IMR-90 (cell line): ENCODE measurements around the gene CYP11A1. TPM values are rescaled to one million over a fixed set of nuclear protein-coding genes. Genes with fewer than 3 reads are reported as not detected.

Experiments
- ATAC-seq: fragments of 200-7000 bp; cut with Tn5 transposase; 2 replicates; pipeline ENCODE4 v1.9.1; 2020; ENCODE audit warnings: low read depth, mild to moderate bottlenecking, moderate library complexity
- BruUV-seq: library from RNA; stranded (reverse); fragments of 400-500 nt; replicated peaks from 2 replicates; lab custom pipeline; 2021; lab: Mats Ljungman, UMichigan
- CTCF ChIA-PET: fragments of 300-600 bp; formaldehyde crosslinking; extraction: SDS; loops from one replicate; lab custom pipeline; 2021; ENCODE audit warnings: antibody characterized with exemption; lab: Yijun Ruan, JAX
- POLR2A ChIA-PET: fragments of 300-600 bp; sonication (Branson Sonifier 250); formaldehyde crosslinking; loops from one replicate; lab custom pipeline; 2022; ENCODE audit warnings: antibody characterized with exemption; ENCODE audit not compliant: unreplicated experiment; lab: Charles Lee
- DNase-seq: peaks from one replicate; pipeline ENCODE4 v3.0.0; 2013
- H2AFZ ChIP-seq: replicated peaks from 2 replicates; pipeline ENCODE3; 2013; ENCODE audit warnings: low read length, mild to moderate bottlenecking; ENCODE audit not compliant: poor library complexity
- H2AK5ac ChIP-seq: 2 replicates; pipeline ENCODE4 v1.6.1; 2013; ENCODE audit warnings: low read depth, low read length, inconsistent platforms
- H2AK9ac ChIP-seq: replicated peaks from 2 replicates; pipeline ENCODE3; 2013; ENCODE audit warnings: mild to moderate bottlenecking, low read depth, low read length, moderate library complexity; ENCODE audit not compliant: poor library complexity
- H2BK120ac ChIP-seq: 2 replicates; pipeline ENCODE4 v1.6.1; 2013; ENCODE audit warnings: low read depth, low read length, inconsistent platforms
- H2BK15ac ChIP-seq: 3 replicates; pipeline ENCODE4 v1.6.1; 2013; ENCODE audit warnings: low read depth, low read length, inconsistent platforms
- H2BK20ac ChIP-seq: 2 replicates; pipeline ENCODE4 v1.6.1; 2013; ENCODE audit warnings: low read depth, mild to moderate bottlenecking, inconsistent platforms, low read length, moderate library complexity
- H2BK5ac ChIP-seq: 2 replicates; pipeline ENCODE4 v1.6.1; 2013; ENCODE audit warnings: mild to moderate bottlenecking, low read depth, low read length, inconsistent platforms; ENCODE audit not compliant: poor library complexity, severe bottlenecking
- H3K14ac ChIP-seq: replicated peaks from 2 replicates; pipeline ENCODE4 v1.6.1; 2013; ENCODE audit warnings: low read depth, low read length, inconsistent platforms
- H3K18ac ChIP-seq: 2 replicates; pipeline ENCODE4 v1.6.1; 2013; ENCODE audit warnings: low read depth, low read length, control low read depth
- H3K23ac ChIP-seq: 2 replicates; pipeline ENCODE4 v1.6.1; 2013; ENCODE audit warnings: low read depth, low read length, inconsistent platforms
- H3K27ac ChIP-seq: 2 replicates; pipeline ENCODE4 v1.5.1; 2013; ENCODE audit warnings: mild to moderate bottlenecking, control low read depth, low read length; ENCODE audit not compliant: insufficient read depth
- H3K27me3 ChIP-seq: 2 replicates; pipeline ENCODE4 v1.6.1; 2013; ENCODE audit warnings: low read length; ENCODE audit not compliant: control insufficient read depth, insufficient read depth
- H3K36me3 ChIP-seq: 2 replicates; pipeline ENCODE4 v1.6.1; 2013; ENCODE audit warnings: low read length, mixed read lengths; ENCODE audit not compliant: control insufficient read depth, insufficient read depth
- H3K4ac ChIP-seq: 2 replicates; pipeline ENCODE4 v1.6.1; 2013; ENCODE audit warnings: low read depth, low read length, inconsistent platforms
- H3K4me1 ChIP-seq: 2 replicates; pipeline ENCODE4 v1.6.1; 2013; ENCODE audit warnings: low read length, mixed read lengths; ENCODE audit not compliant: control insufficient read depth, insufficient read depth
- H3K4me2 ChIP-seq: 2 replicates; pipeline ENCODE4 v1.6.1; 2013; ENCODE audit warnings: low read depth, mild to moderate bottlenecking, control low read depth, low read length, moderate library complexity
- H3K4me3 ChIP-seq: 2 replicates; pipeline ENCODE4 v1.5.1; 2013; ENCODE audit warnings: low read depth, mild to moderate bottlenecking, control low read depth, low read length, moderate library complexity; ENCODE audit not compliant: insufficient read depth
- H3K56ac ChIP-seq: 2 replicates; pipeline ENCODE4 v1.6.1; 2013; ENCODE audit warnings: low read length, inconsistent platforms; ENCODE audit not compliant: insufficient read depth; ENCODE audit errors: extremely low read depth
- H3K79me1 ChIP-seq, 2 experiments: 2 replicates each; pipeline ENCODE4 v1.6.1; 2013; ENCODE audit warnings: low read length in 2 of 2, inconsistent platforms in 1 of 2, low read depth in 1 of 2
- H3K9ac ChIP-seq: 2 replicates; pipeline ENCODE4 v1.6.1; 2013; ENCODE audit warnings: low read depth, low read length, control low read depth
- H3K9me1 ChIP-seq: 2 replicates; pipeline ENCODE4 v1.6.1; 2013; ENCODE audit warnings: low read length, inconsistent platforms; ENCODE audit not compliant: insufficient read depth
- H3K9me3 ChIP-seq: 2 replicates; pipeline ENCODE4 v1.6.1; 2013; ENCODE audit warnings: low read length; ENCODE audit not compliant: control insufficient read depth, insufficient read depth
- H4K20me1 ChIP-seq: 2 replicates; pipeline ENCODE4 v1.6.1; 2013; ENCODE audit warnings: low read length, inconsistent platforms; ENCODE audit not compliant: insufficient read depth
- H4K5ac ChIP-seq: 2 replicates; pipeline ENCODE4 v1.6.1; 2013; ENCODE audit warnings: mild to moderate bottlenecking, low read depth, low read length, control low read depth
- H4K8ac ChIP-seq, 2 experiments: 2 replicates each; pipeline ENCODE4 v1.6.1; 2013; ENCODE audit warnings: low read depth in 2 of 2, low read length in 2 of 2, control low read depth in 1 of 2, inconsistent platforms in 1 of 2
- H4K91ac ChIP-seq: 2 replicates; pipeline ENCODE4 v1.6.1; 2013; ENCODE audit warnings: low read depth, low read length, inconsistent platforms; ENCODE audit not compliant: insufficient read depth
- BHLHE40 ChIP-seq: fragments of 150-350 bp; IDR thresholded peaks from 2 replicates; pipeline ENCODE4 v1.6.1; 2016; ENCODE audit warnings: mild to moderate bottlenecking, low read depth, low read length
- CEBPB ChIP-seq: IDR thresholded peaks from 2 replicates; pipeline ENCODE4 v1.6.1; 2012; ENCODE audit warnings: low read depth, low read length, improper control_type of control experiment
- CHD1 ChIP-seq: IDR thresholded peaks from 2 replicates; pipeline ENCODE4 v1.6.1; 2012; ENCODE audit warnings: low read depth, low read length, improper control_type of control experiment
- FOS ChIP-seq: fragments of 150-350 bp; IDR thresholded peaks from 2 replicates; pipeline ENCODE4 v1.6.1; 2016; ENCODE audit warnings: low read depth, low read length
- MAFK ChIP-seq: IDR thresholded peaks from 2 replicates; pipeline ENCODE4 v1.6.1; 2012; ENCODE audit warnings: low read depth, low read length, improper control_type of control experiment
- MAZ ChIP-seq: IDR thresholded peaks from 2 replicates; pipeline ENCODE4 v1.6.1; 2012; ENCODE audit warnings: low read depth, mild to moderate bottlenecking, low read length, improper control_type of control experiment, moderate library complexity, borderline replicate concordance
- MXI1 ChIP-seq: IDR thresholded peaks from 2 replicates; pipeline ENCODE4 v1.6.1; 2012; ENCODE audit warnings: low read depth, mild to moderate bottlenecking, low read length, moderate library complexity, borderline replicate concordance
- NFE2L2 ChIP-seq: fragments of 150-350 bp; IDR thresholded peaks from 2 replicates; pipeline ENCODE4 v1.6.1; 2016; ENCODE audit warnings: low read depth, mild to moderate bottlenecking, low read length
- POLR2A ChIP-seq: IDR thresholded peaks from 2 replicates; pipeline ENCODE4 v1.6.1; 2012; ENCODE audit warnings: mild to moderate bottlenecking, low read depth, low read length
- RAD21 ChIP-seq: IDR thresholded peaks from 2 replicates; pipeline ENCODE4 v1.6.1; 2012; ENCODE audit warnings: low read length, improper control_type of control experiment
- RCOR1 ChIP-seq: IDR thresholded peaks from 2 replicates; pipeline ENCODE4 v1.6.1; 2012; ENCODE audit warnings: mild to moderate bottlenecking, low read length, improper control_type of control experiment; ENCODE audit not compliant: insufficient replicate concordance
- RFX5 ChIP-seq: IDR thresholded peaks from 2 replicates; pipeline ENCODE4 v1.8.0; 2012; ENCODE audit warnings: low read depth, mild to moderate bottlenecking, low read length, moderate library complexity
- SMC3 ChIP-seq: fragments of 150-350 bp; IDR thresholded peaks from 2 replicates; pipeline ENCODE4 v1.6.1; 2016; ENCODE audit warnings: low read depth, mild to moderate bottlenecking, antibody characterized with exemption, low read length, moderate library complexity
- WGBS, 2 experiments: methylation state at CpG; one replicate each; pipeline versions ENCODE4 v1.1.5 to v1.1.7; 2013; ENCODE audit warnings: missing lambda C conversion rate in 2 of 2; ENCODE audit not compliant: insufficient read length in 1 of 2; ENCODE audit errors: extremely low coverage in 2 of 2; 5-methylcytosine and 5-hydroxymethylcytosine counted together
- dilution Hi-C: fragments of 300-500 bp; cut with HindIII; formaldehyde crosslinking; loops from one replicate; pipeline ENCODE4 v1.14.3; 2018; ENCODE audit warnings: low sequenced_read_pairs; ENCODE audit not compliant: unreplicated experiment
- in situ Hi-C: fragments of 300-500 bp; cut with MboI; formaldehyde crosslinking; loops from 3 replicates; pipeline ENCODE4 v1.14.3; 2019; ENCODE audit warnings: low sequenced_read_pairs, inconsistent platforms, mixed read lengths
- intact Hi-C: fragments of 100-400 bp; cut with micrococcal nuclease; formaldehyde crosslinking; loops from 2 replicates; pipeline ENCODE4 v1.10.0; 2022
- polyA plus RNA-seq, 3 experiments: library from polyadenylated mRNA; depleted of rRNA; stranded (reverse); fragments of >200 nt; gene quantifications; 2 replicates each; pipeline ENCODE4 v1.2.3, GENCODE V29; 2012; ENCODE audit warnings: low replicate concordance in 1 of 3
- total RNA-seq: library from RNA; depleted of rRNA; stranded (reverse); fragments of >200 nt; gene quantifications from 2 replicates; pipeline ENCODE4 v1.2.3, GENCODE V29; 2012
- TF ChIP-seq, protein P1 (sequence below): conservative IDR thresholded peaks from 2 replicates; pipeline ENCODE4 v1.5.1; 2012; ENCODE audit warnings: mild to moderate bottlenecking, low read depth, low read length, improper control_type of control experiment
- TF ChIP-seq, protein P2 (sequence below): fragments of 150-350 bp; IDR thresholded peaks from 2 replicates; pipeline ENCODE4 v1.6.1; 2016; ENCODE audit warnings: low read depth, mild to moderate bottlenecking, low read length, moderate library complexity, borderline replicate concordance
- TF ChIP-seq, protein P3 (sequence below): fragments of 150-350 bp; IDR thresholded peaks from 2 replicates; pipeline ENCODE4 v1.6.1; 2017; ENCODE audit warnings: mild to moderate bottlenecking, antibody characterized with exemption, low read length, low read depth

Gene CYP11A1
- total and polyA plus RNA-seq, 2 of the 4 experiments (the other 2 are of a cell fraction), result 0.18 to 0.50 TPM

DNA sequence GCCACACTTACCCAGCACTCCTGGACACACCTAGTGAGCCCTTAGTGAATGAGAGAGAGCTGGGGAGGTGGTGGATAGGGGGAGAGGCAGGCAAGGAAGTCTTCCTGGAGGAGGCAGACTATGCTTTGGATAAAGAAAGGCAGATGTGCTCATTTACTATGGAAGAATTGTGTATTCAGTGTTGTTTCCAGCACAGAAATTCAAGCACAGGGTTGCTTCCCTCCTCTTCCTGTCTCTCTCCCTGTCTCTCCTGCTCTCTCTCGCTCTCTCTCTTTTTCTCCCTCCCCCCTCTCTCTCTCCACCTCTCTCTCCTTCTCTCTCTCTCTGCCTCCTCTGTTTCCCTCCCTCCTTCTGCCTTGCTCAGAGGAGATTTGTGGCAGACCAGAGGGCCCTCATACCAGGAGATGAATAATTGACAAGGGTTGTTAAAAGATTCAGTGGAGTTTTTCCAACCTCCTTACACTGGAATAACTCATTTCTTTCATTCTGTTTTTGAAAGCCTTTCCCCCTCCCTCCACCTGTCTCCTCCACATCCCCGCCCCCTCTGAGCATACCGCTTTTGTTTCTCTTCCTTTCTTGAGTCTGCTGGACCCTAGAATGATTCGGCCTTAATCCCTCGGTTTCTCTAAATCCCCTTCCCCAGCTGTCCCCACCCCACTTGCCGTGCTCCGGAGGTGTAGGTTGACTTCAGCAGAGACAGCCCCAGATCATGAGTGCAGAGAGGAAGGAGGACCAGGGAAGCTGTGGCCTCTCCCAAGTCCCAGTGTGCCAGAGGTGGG is 65.7 kb downstream of the CYP11A1 start:
- in situ Hi-C loops (no loop called here), dilution Hi-C loops (no loop called here), intact Hi-C loops (no loop called here)
- H2BK20ac ChIP-seq, result no peak overlapping the region
- DNase-seq (no peak), ATAC-seq (no peak)
- H4K5ac ChIP-seq, result no peak overlapping the region
- no peak overlapping the region for H3K23ac ChIP-seq
- no peak overlapping the region for H3K27ac ChIP-seq
- H2BK120ac ChIP-seq, result no peak overlapping the region
- POLR2A ChIA-PET, result no interaction called here
- H2BK5ac ChIP-seq, result no peak overlapping the region
- H2AK5ac ChIP-seq, result no peak overlapping the region
- no peak overlapping the region for H3K14ac ChIP-seq
- no peaks in the 10 kb centered on the region for H3K4me1 ChIP-seq
- TF ChIP-seq, protein P1, sequence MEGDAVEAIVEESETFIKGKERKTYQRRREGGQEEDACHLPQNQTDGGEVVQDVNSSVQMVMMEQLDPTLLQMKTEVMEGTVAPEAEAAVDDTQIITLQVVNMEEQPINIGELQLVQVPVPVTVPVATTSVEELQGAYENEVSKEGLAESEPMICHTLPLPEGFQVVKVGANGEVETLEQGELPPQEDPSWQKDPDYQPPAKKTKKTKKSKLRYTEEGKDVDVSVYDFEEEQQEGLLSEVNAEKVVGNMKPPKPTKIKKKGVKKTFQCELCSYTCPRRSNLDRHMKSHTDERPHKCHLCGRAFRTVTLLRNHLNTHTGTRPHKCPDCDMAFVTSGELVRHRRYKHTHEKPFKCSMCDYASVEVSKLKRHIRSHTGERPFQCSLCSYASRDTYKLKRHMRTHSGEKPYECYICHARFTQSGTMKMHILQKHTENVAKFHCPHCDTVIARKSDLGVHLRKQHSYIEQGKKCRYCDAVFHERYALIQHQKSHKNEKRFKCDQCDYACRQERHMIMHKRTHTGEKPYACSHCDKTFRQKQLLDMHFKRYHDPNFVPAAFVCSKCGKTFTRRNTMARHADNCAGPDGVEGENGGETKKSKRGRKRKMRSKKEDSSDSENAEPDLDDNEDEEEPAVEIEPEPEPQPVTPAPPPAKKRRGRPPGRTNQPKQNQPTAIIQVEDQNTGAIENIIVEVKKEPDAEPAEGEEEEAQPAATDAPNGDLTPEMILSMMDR, result no peak
- TF ChIP-seq, protein P2, sequence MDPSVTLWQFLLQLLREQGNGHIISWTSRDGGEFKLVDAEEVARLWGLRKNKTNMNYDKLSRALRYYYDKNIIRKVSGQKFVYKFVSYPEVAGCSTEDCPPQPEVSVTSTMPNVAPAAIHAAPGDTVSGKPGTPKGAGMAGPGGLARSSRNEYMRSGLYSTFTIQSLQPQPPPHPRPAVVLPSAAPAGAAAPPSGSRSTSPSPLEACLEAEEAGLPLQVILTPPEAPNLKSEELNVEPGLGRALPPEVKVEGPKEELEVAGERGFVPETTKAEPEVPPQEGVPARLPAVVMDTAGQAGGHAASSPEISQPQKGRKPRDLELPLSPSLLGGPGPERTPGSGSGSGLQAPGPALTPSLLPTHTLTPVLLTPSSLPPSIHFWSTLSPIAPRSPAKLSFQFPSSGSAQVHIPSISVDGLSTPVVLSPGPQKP, result no peak
- TF ChIP-seq CEBPB (no peak), SMC3 (no peak), RCOR1 (no peak), MAFK (no peak), NFE2L2 (no peak), MXI1 (no peak), MAZ (no peak), RAD21 (no peak), FOS (no peak), POLR2A (no peak), RFX5 (no peak), CHD1 (no peak), BHLHE40 (no peak)
- TF ChIP-seq, protein P3, sequence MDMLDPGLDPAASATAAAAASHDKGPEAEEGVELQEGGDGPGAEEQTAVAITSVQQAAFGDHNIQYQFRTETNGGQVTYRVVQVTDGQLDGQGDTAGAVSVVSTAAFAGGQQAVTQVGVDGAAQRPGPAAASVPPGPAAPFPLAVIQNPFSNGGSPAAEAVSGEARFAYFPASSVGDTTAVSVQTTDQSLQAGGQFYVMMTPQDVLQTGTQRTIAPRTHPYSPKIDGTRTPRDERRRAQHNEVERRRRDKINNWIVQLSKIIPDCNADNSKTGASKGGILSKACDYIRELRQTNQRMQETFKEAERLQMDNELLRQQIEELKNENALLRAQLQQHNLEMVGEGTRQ, result no peak
- no peak overlapping the region for H2AK9ac ChIP-seq
- no peak overlapping the region for H3K4ac ChIP-seq
- no peak overlapping the region for H3K18ac ChIP-seq
- no peak overlapping the region for H2BK15ac ChIP-seq
- H3K9ac ChIP-seq, result no peak overlapping the region
- BruUV-seq, result no TSS peak
- no peak overlapping the region for H4K91ac ChIP-seq
- H3K56ac ChIP-seq, result no peak overlapping the region
- H3K27me3 ChIP-seq, result peaks cover 86% of the 10 kb centered on the region
- H3K79me1 ChIP-seq, result no peaks in the 10 kb centered on the region
- no peak overlapping the region for H3K4me2 ChIP-seq
- H4K8ac ChIP-seq, result no peak overlapping the region
- H4K20me1 ChIP-seq, result no peaks in the 10 kb centered on the region; the same call in 1 of the 2 replicates
- WGBS, 2 experiments, result no CpG with 5 or more reads among the region's 7 CpGs
- H3K9me1 ChIP-seq, result no peaks in the 10 kb centered on the region
- CTCF ChIA-PET, result no interaction called here
- no peaks in the 10 kb centered on the region for H3K9me3 ChIP-seq
- no peak overlapping the region for H3K4me3 ChIP-seq
- H2AFZ ChIP-seq, result no peak overlapping the region
- H3K36me3 ChIP-seq, result no peaks in the 10 kb centered on the region
